ENCODE measurements around the gene ATXN1. TPM values are rescaled to one million over a fixed set of nuclear protein-coding genes. Genes with fewer than 3 reads are reported as not detected.
A peak's percentile ranks its signal among the peaks of the same experiment; 100 is the strongest.

The ATXN1 gene
- total RNA-seq, 1 donor from 2014 or later, result 15.5 TPM

- H3K4me3 Mint-ChIP-seq (ENCODE audit: unreplicated experiment), result peak overlapping the region; percentile 63
- peaks cover 12% of the 10 kb centered on the region for H3K27me3 Mint-ChIP-seq (ENCODE audit: unreplicated experiment)
- peak; percentile 35 for DNase-seq
- H3K4me1 Mint-ChIP-seq (ENCODE audit: low read depth, unreplicated experiment), result peaks cover 53% of the 10 kb centered on the region
- H3K9me3 Mint-ChIP-seq (ENCODE audit: unreplicated experiment), result peaks cover 12% of the 10 kb centered on the region
- TF ChIP-seq, protein P1, sequence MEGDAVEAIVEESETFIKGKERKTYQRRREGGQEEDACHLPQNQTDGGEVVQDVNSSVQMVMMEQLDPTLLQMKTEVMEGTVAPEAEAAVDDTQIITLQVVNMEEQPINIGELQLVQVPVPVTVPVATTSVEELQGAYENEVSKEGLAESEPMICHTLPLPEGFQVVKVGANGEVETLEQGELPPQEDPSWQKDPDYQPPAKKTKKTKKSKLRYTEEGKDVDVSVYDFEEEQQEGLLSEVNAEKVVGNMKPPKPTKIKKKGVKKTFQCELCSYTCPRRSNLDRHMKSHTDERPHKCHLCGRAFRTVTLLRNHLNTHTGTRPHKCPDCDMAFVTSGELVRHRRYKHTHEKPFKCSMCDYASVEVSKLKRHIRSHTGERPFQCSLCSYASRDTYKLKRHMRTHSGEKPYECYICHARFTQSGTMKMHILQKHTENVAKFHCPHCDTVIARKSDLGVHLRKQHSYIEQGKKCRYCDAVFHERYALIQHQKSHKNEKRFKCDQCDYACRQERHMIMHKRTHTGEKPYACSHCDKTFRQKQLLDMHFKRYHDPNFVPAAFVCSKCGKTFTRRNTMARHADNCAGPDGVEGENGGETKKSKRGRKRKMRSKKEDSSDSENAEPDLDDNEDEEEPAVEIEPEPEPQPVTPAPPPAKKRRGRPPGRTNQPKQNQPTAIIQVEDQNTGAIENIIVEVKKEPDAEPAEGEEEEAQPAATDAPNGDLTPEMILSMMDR (IDR thresholded peaks at IDR 0.05; ENCODE audit: partially characterized antibody, unreplicated experiment), result no peak
- H3K36me3 Mint-ChIP-seq (ENCODE audit: unreplicated experiment), result no peaks in the 10 kb centered on the region
- H3K27ac Mint-ChIP-seq (ENCODE audit: unreplicated experiment), result peak overlapping the region; percentile 98
Observed at GRCh38 chr6:16319813-16320532, 441.3 kb downstream of the ATXN1 start.

GRCh38 chr6:16318953-16319720 lies 442.1 kb downstream of the ATXN1 start:
- peak overlapping the region; percentile 53 for H3K4me3 Mint-ChIP-seq (ENCODE audit: unreplicated experiment)
- DNase-seq, result no peak
- H3K27me3 Mint-ChIP-seq (ENCODE audit: unreplicated experiment), result peaks cover 12% of the 10 kb centered on the region
- H3K4me1 Mint-ChIP-seq (ENCODE audit: low read depth, unreplicated experiment), result peaks cover 48% of the 10 kb centered on the region
- TF ChIP-seq, protein P1 (IDR thresholded peaks at IDR 0.05; ENCODE audit: partially characterized antibody, unreplicated experiment), result no peak
- peaks cover 12% of the 10 kb centered on the region for H3K9me3 Mint-ChIP-seq (ENCODE audit: unreplicated experiment)
- peak overlapping the region; percentile 98 for H3K27ac Mint-ChIP-seq (ENCODE audit: unreplicated experiment)
- H3K36me3 Mint-ChIP-seq (ENCODE audit: unreplicated experiment), result no peaks in the 10 kb centered on the region

GRCh38 chr6:16318538-16318937 lies 442.7 kb downstream of the ATXN1 start:
- TF ChIP-seq, protein P1 (IDR thresholded peaks at IDR 0.05; ENCODE audit: partially characterized antibody, unreplicated experiment), result no peak
- Mint-ChIP-seq H3K4me1 (ENCODE audit: low read depth, unreplicated experiment) (peaks cover 48% of the 10 kb centered on the region), H3K36me3 (ENCODE audit: unreplicated experiment) (no peaks in the 10 kb centered on the region), H3K27ac (ENCODE audit: unreplicated experiment) (peak overlapping the region; percentile 98), H3K4me3 (ENCODE audit: unreplicated experiment) (no peak overlapping the region), H3K27me3 (ENCODE audit: unreplicated experiment) (peaks cover 12% of the 10 kb centered on the region), H3K9me3 (ENCODE audit: unreplicated experiment) (peaks cover 12% of the 10 kb centered on the region)
- no peak for DNase-seq

DNA sequence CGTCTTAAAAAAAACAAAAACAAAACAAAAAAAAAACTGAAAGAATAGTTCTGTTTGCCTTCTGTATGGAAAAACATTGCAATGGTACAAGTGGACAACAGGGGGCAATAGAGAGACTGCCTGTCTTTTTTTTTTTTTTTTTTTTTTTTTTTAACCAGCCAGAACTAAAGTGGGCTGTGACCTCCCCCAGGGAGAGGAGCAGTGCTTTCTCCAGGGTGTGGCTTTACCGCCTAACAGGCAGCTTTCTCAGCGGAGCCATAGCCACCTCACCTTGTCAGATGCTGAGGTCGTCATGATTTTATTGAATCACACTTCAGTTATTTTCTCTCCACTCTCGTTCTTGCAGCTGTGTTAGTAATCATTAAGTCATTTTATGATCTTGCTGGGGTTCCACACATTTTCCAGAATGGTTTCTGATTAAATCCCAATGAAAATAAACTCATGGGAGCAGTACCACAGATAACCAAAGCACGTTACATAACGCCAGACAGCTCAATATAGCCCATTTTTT lies 444.5 kb downstream of the ATXN1 start:
- DNase-seq, result peak; percentile 44
- Mint-ChIP-seq H3K4me3 (ENCODE audit: unreplicated experiment) (peak overlapping the region; percentile 66), H3K9me3 (ENCODE audit: unreplicated experiment) (peaks cover 8% of the 10 kb centered on the region), H3K4me1 (ENCODE audit: low read depth, unreplicated experiment) (peaks cover 40% of the 10 kb centered on the region), H3K36me3 (ENCODE audit: unreplicated experiment) (no peaks in the 10 kb centered on the region), H3K27ac (ENCODE audit: unreplicated experiment) (peak overlapping the region; percentile 74), H3K27me3 (ENCODE audit: unreplicated experiment) (peaks cover 12% of the 10 kb centered on the region)
- TF ChIP-seq, protein P1 (IDR thresholded peaks at IDR 0.05; ENCODE audit: partially characterized antibody, unreplicated experiment), result peak; percentile 93
